Activated naive CD8-positive, alpha-beta T cell treated with anti-CD3 and anti-CD28 coated beads, Interleukin-2, amount 50 U/mL, for 24 hours (primary cell): ENCODE data around the gene PSMA3.
"Not testable (repeated sequence)": the region's sequence is repeated elsewhere in the genome, so short reads cannot be mapped to it uniquely, and the experiment has no call there.

Experiments used
- ATAC-seq: fragments of 150-1000 bp; cut with Tn5 transposase; one replicate; pipeline ENCODE4 v1.10.0; 2021
- DNase-seq: peaks from one replicate; pipeline ENCODE4 v3.0.0; 2021
- H3K27ac Mint-ChIP-seq: one replicate; pipeline ENCODE4 v1.8.0; 2021; ENCODE audit warnings: mild to moderate bottlenecking, mixed read lengths
- H3K27me3 Mint-ChIP-seq: one replicate; pipeline ENCODE4 v1.8.0; 2021; ENCODE audit warnings: mixed read lengths
- H3K36me3 Mint-ChIP-seq: one replicate; pipeline ENCODE4 v1.8.0; 2021; ENCODE audit warnings: low read depth, mixed read lengths
- H3K4me1 Mint-ChIP-seq: one replicate; pipeline ENCODE4 v1.8.0; 2021; ENCODE audit warnings: mixed read lengths
- H3K4me3 Mint-ChIP-seq: one replicate; pipeline ENCODE4 v1.8.0; 2021; ENCODE audit warnings: mild to moderate bottlenecking, moderate library complexity, mixed read lengths
- H3K9me3 Mint-ChIP-seq: one replicate; pipeline ENCODE4 v1.8.0; 2021; ENCODE audit warnings: mixed read lengths

PSMA3 gene

DNA sequence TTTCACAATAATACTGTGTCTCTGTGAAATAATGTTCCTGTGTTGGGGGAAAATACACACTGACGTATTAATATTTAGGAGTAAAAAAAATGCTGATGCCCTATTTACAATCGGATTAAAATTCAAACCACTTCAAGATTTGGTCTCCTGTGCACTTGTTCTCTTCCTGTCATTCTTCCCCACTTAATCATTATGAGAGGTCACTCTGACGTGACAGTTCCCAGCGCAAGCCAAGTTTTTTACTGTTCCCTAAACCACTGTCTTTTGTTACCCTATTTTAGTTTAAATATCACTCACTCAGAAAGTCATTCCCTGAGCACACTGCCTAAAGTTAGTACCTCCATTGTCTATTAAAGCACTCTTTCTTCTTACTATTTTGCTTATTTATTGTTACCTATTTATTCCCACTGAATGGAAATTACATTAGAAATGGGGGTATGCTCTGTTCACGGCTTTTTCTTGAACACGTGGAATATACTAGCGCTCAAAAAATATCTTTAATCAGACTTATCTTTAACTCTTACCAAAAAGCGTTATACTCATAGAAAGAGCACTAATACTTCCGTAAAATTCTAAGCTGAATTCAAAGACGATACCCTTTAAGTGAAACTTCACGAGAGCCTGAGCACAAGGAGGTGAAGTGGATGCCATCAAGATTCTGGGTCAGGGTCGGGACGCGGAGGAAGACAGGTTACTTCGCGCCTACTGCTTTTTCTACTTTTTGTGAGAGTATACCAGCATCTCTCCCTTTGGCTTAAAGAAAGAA lies 670 bp upstream of the PSMA3 start:
- Mint-ChIP-seq H3K4me1 (peaks cover 52% of the 10 kb centered on the region), H3K4me3 (peak overlapping the region; percentile 87), H3K36me3 (peaks cover 18% of the 10 kb centered on the region), H3K9me3 (no peaks in the 10 kb centered on the region), H3K27ac (peak overlapping the region; percentile 91), H3K27me3 (peaks cover 3% of the 10 kb centered on the region)
- no peak for DNase-seq
- ATAC-seq = peak; percentile 15

DNA sequence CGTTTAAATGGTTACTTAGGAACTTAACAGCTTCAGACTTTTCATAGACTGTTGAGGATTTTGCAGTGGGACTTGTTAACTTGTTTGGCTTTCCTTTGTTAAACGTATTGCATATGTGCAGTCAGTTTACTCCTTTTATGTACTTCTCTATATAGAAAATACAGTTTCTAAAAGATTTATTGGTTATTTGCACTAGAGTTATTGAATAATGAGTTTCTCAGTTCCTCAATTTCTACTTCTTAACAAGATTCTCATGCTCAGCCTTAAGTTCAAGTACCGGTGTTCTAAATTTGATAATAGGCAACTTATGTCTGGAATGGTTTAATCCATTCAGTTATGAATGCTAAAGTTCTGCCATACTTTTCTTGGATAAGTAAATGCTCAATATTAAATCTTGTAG lies 919 bp downstream of the PSMA3 start:
- H3K4me1 Mint-ChIP-seq = peaks cover 49% of the 10 kb centered on the region
- no peaks in the 10 kb centered on the region for H3K9me3 Mint-ChIP-seq
- peak overlapping the region; percentile 87 for H3K4me3 Mint-ChIP-seq
- H3K36me3 Mint-ChIP-seq = peaks cover 24% of the 10 kb centered on the region
- ATAC-seq = no peak
- peaks cover 2% of the 10 kb centered on the region for H3K27me3 Mint-ChIP-seq
- peak overlapping the region; percentile 91 for H3K27ac Mint-ChIP-seq
- no peak for DNase-seq

- Mint-ChIP-seq H3K27ac (no peak overlapping the region), H3K36me3 (peaks cover 49% of the 10 kb centered on the region), H3K9me3 (no peaks in the 10 kb centered on the region), H3K4me1 (peaks cover 39% of the 10 kb centered on the region), H3K27me3 (peaks cover under 1% of the 10 kb centered on the region), H3K4me3 (no peak overlapping the region)
- DNase-seq = no peak
- ATAC-seq = no peak
Observed at GRCh38 chr14:58249611-58250010, 5.0 kb downstream of the PSMA3 start.

- no peak overlapping the region for H3K4me3 Mint-ChIP-seq
- H3K9me3 Mint-ChIP-seq = no peaks in the 10 kb centered on the region
- peaks cover 44% of the 10 kb centered on the region for H3K36me3 Mint-ChIP-seq
- no peak for DNase-seq
- H3K4me1 Mint-ChIP-seq = no peaks in the 10 kb centered on the region
- H3K27me3 Mint-ChIP-seq = no peaks in the 10 kb centered on the region
- peak overlapping the region; percentile 49 for H3K27ac Mint-ChIP-seq
- no peak for ATAC-seq
Observed at GRCh38 chr14:58258156-58258555, 13.5 kb downstream of the PSMA3 start.

DNA sequence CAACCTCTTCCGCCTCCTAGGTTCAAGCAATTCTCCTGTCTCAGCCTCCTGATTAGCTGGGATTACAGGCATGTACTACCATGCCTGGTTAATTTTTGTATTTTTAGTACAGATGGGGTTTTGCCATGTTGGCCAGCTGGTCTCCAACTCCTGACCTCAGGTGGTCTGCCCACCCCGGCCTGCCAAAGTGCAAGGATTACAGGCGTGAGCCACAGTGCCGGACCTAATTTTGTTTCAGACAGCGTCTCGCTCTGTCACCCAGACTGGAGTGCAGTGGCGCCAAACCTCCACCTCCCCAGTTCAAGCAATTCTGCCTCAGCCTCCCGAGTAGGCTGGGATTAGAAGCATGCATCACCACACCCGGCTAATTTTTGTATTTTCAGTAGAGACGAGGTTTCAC lies 17.4 kb downstream of the PSMA3 start:
- not testable (repeated sequence) for H3K9me3 Mint-ChIP-seq, H3K27ac Mint-ChIP-seq, ATAC-seq, H3K4me3 Mint-ChIP-seq, H3K4me1 Mint-ChIP-seq, DNase-seq, H3K27me3 Mint-ChIP-seq
- peaks cover 59% of the 10 kb centered on the region for H3K36me3 Mint-ChIP-seq

DNA sequence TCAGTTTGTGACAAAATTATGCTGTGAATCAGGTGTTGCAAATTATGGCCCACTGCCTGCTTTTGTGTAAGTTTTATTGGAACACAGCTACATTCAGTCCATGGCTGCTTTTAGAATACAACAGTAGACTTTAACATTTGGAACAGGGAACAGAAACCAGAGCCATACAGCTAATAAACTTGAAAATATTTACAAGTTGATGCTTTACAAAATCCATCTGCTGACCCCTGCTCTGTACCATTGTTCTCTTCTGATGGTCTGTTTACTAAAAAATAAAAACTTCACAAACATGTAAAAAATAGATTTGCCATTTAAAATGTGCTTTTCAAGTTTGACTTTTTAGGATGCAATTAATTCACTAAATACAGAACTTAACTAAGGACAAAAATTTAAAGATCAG lies 20.8 kb downstream of the PSMA3 start:
- H3K9me3 Mint-ChIP-seq = no peaks in the 10 kb centered on the region
- H3K27ac Mint-ChIP-seq = no peak overlapping the region

DNA sequence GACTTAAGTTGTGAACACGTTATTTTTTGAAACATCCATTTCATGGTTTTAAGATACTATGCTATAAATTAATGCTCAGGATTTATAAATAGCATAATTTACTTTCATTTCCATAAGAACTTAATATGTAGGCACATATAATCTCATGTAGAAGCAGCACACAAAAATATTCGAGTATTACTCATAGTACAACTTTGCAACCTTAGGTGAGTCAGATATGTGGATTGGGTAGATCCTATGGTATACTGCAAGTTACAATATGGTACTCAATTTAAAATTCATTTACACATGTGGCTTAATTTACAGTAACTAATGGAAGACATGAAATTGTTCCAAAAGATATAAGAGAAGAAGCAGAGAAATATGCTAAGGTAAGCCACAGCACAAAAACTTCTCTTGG lies 26.0 kb downstream of the PSMA3 start:
- Mint-ChIP-seq H3K4me3 (no peak overlapping the region), H3K36me3 (peaks cover 81% of the 10 kb centered on the region), H3K9me3 (no peaks in the 10 kb centered on the region), H3K27ac (peak overlapping the region; percentile 30), H3K4me1 (peaks cover 32% of the 10 kb centered on the region), H3K27me3 (no peaks in the 10 kb centered on the region)
- ATAC-seq (peak; percentile 51), DNase-seq (no peak)

More for the DNA sequence above, 20.8 kb downstream of the PSMA3 start:
- no peaks in the 10 kb centered on the region for H3K27me3 Mint-ChIP-seq
- peaks cover 7% of the 10 kb centered on the region for H3K4me1 Mint-ChIP-seq
- no peak overlapping the region for H3K4me3 Mint-ChIP-seq
- ATAC-seq (no peak), DNase-seq (no peak)
- peaks cover 66% of the 10 kb centered on the region for H3K36me3 Mint-ChIP-seq

DNA sequence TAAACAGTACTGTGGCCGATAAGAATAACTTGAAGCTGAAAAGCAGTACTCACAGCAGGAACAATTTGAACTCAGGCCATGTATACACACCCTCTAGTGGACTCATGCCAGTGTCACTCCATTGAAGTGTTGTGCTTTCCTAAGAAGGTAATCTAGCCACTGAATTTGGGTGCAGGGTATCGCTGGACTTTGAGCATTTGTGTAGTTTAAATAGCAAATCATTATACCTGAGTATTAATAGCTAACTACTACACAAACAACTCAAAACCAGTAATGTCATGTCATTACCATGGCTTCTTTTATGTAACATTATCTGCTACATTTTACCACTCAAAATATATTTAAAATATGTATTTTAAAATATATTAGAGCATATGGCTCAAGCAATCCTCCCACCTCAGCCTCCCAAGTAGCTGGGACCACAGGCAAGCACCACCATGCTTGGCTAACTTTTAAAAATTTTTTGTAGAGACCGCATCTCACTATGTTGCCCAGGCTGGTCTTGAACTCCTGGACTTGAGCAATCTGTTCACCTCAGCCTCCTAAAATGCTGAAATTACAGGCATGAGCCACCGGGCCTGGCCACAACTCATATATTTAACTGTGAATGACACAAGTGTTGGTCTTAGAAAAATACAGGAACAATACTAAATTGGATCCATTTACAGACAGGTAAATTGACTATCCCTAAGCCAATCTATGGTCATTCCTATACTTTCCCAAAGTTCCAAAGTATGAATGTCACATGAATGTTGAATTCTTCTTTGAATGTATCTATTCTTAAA lies 28.1 kb downstream of the PSMA3 start:
- no peak overlapping the region for H3K4me3 Mint-ChIP-seq
- peaks cover 49% of the 10 kb centered on the region for H3K4me1 Mint-ChIP-seq
- no peaks in the 10 kb centered on the region for H3K27me3 Mint-ChIP-seq
- H3K9me3 Mint-ChIP-seq = no peaks in the 10 kb centered on the region
- DNase-seq = no peak
- ATAC-seq = no peak
- H3K27ac Mint-ChIP-seq = no peak overlapping the region
- H3K36me3 Mint-ChIP-seq = peaks cover 73% of the 10 kb centered on the region

DNA sequence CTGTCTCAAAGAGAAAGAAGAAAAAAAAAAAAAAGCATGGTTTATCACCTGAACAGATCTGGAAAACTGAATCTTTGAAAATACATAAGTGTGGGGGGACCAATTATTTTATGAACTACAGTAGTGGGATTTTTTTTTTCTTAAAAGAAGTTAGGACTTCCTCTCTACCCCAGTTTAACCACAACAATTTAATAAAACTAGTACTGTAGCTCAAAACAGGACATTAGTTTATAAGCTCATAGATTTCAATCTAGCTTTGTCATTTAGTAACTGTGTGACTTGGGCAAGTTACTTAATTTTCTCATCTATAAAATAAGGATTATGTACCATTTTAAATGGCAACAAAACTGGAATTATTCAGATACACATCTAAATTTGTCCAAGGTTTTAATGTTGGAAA lies 30.2 kb downstream of the PSMA3 start:
- ATAC-seq (no peak), DNase-seq (no peak)
- H3K36me3 Mint-ChIP-seq = peaks cover 66% of the 10 kb centered on the region
- peak overlapping the region; percentile 79 for H3K27ac Mint-ChIP-seq
- H3K4me1 Mint-ChIP-seq = peaks cover 57% of the 10 kb centered on the region
- peak overlapping the region; percentile 38 for H3K4me3 Mint-ChIP-seq
- no peaks in the 10 kb centered on the region for H3K27me3 Mint-ChIP-seq
- H3K9me3 Mint-ChIP-seq = no peaks in the 10 kb centered on the region

DNA sequence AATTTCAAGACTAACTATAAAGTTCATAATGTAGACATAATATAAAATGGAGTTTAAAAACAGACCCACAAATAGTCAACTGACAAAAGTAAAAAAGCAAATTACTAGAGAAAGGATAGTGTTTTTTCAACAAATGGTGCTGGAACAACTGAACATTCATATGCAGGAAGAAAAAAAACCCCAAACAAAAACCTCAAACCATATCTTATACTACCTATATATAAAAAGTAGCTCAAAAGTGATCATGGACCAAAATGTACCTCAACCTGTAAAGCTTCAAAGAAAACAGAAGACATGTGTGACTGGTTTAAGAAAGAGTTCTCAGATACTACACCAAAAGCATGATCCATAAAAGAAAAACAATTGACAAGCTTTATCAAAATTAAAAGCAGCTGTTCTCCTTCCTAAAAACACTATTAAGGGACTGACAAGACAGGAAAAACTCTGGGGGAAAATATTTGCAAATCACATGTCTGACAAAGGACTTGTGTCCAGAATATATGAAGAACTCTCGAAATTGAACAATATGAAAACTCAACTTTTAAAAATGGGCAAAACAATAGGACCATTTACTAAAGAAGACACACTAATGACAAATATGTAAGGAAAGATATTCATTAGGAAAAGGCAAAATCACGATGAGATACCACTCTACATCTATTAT lies 31.0 kb downstream of the PSMA3 start:
- Mint-ChIP-seq H3K36me3 (peaks cover 66% of the 10 kb centered on the region), H3K4me3 (peak overlapping the region; percentile 27), H3K4me1 (peaks cover 53% of the 10 kb centered on the region), H3K27ac (peak overlapping the region; percentile 79), H3K27me3 (no peaks in the 10 kb centered on the region), H3K9me3 (no peaks in the 10 kb centered on the region)
- ATAC-seq = no peak
- no peak for DNase-seq

DNA sequence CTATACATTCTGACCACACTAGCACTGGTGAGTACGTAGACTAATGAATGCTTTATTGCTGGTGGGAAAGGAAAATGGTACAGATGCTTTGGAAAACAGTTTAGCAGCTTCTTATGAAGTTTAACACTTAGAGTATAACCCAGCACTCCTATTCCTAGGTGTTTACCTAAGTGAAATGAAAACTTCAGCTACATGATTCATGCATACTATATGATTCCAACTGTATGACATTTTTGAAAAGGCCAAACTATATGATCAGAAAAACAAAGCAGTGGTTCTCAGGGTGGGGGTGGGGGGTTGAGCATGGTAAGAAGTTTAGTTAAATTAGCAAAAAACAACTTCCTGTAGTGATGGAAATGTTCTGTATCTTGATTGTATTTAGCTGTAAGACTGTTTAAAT lies 31.6 kb downstream of the PSMA3 start:
- peaks cover 59% of the 10 kb centered on the region for H3K4me1 Mint-ChIP-seq

DNA sequence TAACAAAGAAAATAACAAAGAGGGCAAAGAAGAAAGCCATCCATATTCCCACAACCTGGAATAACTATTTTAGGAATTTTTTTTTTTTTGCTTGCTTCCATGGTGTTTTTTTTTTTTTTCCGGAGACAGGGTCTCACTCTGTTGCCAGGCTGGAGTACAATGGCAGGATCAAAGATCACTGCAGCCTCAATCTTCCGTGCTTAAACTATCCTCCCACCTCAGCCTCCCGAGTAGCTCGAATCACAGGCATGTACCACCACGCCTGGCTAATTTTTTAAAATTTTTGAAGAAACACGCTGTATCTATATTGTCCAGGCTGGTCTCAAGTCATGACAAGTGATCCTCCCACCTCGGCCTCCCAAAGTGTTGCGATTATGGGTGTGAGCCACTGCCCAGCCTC lies 33.5 kb downstream of the PSMA3 start:
- Mint-ChIP-seq H3K4me1 (peaks cover 71% of the 10 kb centered on the region), H3K27me3 (no peaks in the 10 kb centered on the region), H3K9me3 (no peaks in the 10 kb centered on the region), H3K36me3 (peaks cover 67% of the 10 kb centered on the region), H3K27ac (no peak overlapping the region), H3K4me3 (no peak overlapping the region)
- DNase-seq (no peak), ATAC-seq (no peak)

More for the DNA sequence above, 31.6 kb downstream of the PSMA3 start:
- ATAC-seq = peak; percentile 86
- Mint-ChIP-seq H3K27ac (peak overlapping the region; percentile 79), H3K4me3 (peak overlapping the region; percentile 27), H3K27me3 (no peaks in the 10 kb centered on the region), H3K36me3 (peaks cover 67% of the 10 kb centered on the region), H3K9me3 (no peaks in the 10 kb centered on the region)
- no peak for DNase-seq

DNA sequence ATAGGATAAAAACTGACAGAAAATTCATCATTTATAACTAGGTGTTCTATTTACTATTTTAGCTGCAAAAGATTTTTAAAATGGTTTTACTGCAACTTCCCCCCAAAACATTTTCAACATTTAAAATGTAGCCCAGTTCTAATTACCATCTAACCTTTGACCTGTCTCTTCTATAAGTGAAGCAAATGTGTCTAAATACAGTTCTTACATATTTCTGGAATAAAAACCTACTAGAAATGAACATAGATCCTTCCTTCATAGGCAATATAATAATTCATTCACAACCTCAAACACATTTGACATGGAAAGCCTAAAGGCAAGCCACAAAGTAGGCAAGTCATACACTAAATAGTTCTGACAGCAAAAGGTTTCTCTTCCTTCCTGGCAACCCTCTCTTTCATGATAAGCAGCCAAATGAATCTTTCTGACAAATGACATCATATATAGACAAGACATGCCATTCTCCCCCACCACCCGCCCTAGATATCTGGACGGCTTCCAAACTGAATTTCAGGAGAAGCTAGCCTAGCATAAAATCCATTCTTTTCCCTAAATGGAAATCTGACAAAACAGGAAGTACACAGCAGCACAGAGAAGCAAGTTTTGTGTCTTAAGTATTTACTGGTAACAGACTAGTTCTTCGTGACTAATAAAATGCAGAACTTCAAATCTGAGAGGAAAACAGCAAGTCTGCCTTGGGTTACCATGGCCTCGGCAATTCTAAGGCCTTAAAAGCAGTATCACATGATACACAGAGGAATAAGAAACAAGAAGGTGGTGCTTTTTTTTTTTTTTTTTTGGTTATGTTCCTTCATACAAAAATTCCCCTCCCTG lies 36.5 kb downstream of the PSMA3 start:
- DNase-seq (no peak), ATAC-seq (peak; percentile 69)
- Mint-ChIP-seq H3K27ac (peak overlapping the region; percentile 89), H3K27me3 (no peaks in the 10 kb centered on the region), H3K9me3 (no peaks in the 10 kb centered on the region), H3K4me3 (peak overlapping the region; percentile 63), H3K36me3 (peaks cover 67% of the 10 kb centered on the region), H3K4me1 (peaks cover 69% of the 10 kb centered on the region)

- no peaks in the 10 kb centered on the region for H3K27me3 Mint-ChIP-seq
- DNase-seq = no peak
- H3K9me3 Mint-ChIP-seq = no peaks in the 10 kb centered on the region
- H3K36me3 Mint-ChIP-seq = peaks cover 67% of the 10 kb centered on the region
- H3K27ac Mint-ChIP-seq = peak overlapping the region; percentile 89
- H3K4me3 Mint-ChIP-seq = peak overlapping the region; percentile 63
- ATAC-seq = no peak
- peaks cover 61% of the 10 kb centered on the region for H3K4me1 Mint-ChIP-seq
Observed at GRCh38 chr14:58281969-58282368, 37.3 kb downstream of the PSMA3 start.
